Fibroblast of the conjunctiva (primary cell): ENCODE results near the gene FSTL4.

ENCODE experiments used
- DNase-seq: peaks from one replicate; pipeline ENCODE4 v3.0.0-alpha.2; 2010; ENCODE audit warnings: low read depth

Gene FSTL4

DNA sequence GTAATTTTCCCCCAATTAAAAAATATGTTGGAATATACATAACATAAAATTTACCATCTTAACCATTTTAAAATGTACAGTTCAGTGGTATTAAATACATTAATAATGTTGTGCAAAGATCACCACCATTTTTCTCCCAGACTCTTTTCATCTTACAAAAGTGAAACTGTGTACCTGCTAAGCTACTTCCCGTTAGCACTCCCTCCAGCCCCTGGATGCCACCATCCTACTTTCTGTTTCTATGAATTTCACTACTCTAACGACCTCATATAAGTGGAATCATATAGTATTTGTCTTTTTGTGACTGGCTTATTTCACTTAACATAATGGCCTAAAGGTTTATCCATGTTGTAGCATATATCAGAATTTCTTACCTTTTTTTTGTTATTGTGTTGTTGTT lies 447.6 kb downstream of the FSTL4 start:
- no peak for DNase-seq

DNA sequence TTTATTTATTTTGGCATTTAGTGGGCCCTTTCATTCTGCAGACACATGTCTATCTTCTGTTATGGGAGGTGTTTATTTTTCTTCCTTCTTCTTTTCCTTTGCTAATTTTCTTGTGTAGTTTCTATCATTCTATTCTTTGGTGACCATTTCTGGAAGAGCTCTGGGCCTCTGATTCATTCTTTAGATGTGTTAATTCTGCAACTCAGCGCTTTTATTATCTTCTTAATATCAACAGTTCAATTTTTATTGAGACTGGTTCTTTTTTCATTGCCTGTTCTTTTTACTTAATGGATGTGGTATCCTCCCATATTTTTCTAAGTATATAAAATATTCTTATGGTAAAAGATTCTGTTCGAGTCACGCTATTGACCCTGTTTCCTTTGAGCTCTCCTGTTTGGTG lies 448.5 kb downstream of the FSTL4 start:
- no peak for DNase-seq

DNA sequence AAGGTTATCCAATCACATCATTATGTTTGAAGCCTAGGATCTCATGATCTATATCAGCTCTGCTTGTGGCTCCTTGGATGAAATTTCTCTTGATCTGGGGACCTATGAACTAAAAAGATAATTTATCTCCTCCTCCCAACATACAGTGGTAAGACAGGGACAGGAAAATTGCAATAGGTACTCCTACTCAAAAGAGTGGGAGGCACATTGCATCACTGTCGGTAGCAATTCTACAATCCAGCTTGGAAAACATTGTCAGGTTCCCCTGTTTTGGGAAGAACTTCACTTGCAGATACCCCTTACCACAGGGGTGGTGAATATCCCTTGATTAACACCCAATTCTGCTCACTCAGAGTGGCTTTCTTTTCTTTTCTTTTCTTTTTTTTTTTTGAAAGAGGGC lies 452.8 kb downstream of the FSTL4 start:
- DNase-seq, result no peak

DNA sequence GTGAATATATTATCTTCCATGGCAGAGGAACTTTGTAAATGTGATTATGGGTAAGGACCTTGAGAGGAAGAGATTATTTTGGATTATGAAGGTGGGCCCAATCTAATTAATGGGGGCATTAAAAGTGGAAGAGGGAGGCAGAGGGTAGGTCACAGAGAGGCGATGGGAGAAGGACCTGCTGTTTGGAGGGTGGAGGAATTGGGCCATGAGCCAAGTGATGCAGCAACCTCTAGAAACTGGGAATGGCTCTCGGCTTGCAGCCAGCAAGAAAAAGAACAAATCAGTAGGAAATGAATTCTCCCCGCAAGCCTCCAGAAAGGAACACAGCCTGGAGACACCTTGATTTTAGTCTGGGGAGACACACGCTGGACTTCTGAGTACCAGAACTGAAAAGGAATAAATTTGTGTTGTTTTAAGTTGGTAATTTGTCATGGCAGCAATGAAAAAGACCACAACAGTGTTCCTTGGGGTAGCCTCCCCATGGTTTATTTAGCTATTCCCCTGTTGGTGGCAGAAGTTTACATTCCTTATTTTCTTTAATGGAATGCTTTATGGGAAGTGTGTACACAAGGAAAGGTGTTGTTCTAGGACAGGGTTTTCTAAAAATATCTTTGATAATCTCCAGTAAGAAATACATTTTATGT lies 456.9 kb downstream of the FSTL4 start:
- no peak for DNase-seq

DNA sequence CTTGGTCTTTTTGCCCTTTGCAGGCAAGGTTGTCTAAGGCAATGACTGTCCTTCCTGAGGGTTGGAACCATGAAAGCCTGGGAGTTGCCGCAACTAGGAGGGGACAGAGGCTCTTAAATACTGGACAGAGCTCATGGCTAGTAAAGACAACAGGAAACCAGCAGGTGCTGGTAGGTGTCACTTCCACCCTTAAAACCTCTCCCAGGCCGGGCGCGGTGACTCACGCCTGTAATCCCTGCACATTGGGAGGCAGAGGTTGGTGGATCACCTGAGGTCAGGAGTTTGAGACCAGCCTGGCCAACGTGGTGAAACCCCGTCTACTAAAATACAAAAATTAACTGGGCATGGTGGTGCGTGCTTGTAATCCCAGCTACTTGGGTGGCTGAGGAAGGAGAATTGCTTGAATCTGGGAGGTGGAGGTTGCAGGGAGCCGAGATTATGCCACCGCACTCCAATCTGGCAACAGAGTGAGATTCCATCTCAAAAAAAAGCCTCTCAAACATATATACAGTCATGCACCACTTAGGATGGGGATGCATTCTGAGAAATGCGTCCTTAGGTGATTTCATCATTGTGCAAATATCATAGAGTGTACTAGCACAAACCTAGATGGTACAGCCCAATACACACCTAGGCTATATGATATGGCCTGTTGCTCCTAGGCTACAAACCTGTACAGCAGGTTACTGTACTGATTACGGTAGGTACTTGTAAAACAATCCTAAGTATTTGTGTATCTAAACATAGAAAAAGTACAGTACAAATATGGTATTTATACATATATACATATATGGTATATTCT lies 457.9 kb downstream of the FSTL4 start:
- no peak for DNase-seq

DNA sequence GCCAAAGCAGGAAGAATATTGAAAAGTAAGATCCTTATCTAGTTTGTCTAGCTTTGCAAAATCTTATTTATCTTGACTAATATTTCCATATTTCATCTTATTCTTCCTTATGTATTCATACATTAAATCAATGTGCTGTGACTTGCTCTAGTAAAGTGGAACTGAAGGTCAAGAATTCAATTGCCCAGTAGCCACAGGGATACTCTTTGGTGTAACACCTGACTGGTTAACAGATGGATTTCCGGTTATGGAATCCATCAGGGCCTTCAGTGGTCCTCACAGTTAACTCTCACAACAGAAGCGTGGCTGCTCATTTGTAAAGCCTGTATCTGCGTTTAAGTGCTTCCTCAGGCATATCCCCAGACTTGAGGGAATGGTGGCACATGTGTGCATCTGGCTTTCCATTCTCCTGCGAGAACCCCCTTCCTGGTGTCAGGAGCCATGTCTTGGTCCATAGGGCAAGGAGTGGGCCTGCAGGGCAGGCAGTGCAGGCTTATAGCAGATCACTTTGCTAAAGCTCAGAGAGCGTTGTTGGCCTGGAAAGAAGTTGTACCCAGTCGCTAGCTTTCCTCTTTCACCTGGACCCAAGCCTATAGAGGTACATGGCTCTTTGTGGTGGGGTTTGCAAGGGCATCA lies 461.3 kb downstream of the FSTL4 start:
- DNase-seq, result no peak

DNA sequence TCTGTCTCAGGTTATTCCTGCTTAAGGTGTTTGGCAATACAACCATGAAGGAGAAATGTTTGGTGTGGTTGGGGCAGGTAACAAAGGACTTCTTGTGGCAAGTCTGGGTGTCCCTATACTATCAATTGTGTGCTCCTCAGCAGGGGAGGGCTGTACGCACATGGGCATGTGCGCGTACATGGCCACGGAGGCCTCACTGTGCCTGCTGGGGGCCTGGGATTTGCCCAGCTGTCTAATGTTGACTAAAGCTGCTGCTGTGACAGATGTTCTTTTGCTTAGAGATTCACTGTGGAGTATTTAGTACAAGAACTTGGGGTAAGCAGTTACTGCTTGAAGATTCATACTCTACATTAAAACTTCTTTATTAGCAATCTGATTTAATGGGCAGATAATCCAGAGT lies 463.0 kb downstream of the FSTL4 start:
- DNase-seq, result no peak

DNA sequence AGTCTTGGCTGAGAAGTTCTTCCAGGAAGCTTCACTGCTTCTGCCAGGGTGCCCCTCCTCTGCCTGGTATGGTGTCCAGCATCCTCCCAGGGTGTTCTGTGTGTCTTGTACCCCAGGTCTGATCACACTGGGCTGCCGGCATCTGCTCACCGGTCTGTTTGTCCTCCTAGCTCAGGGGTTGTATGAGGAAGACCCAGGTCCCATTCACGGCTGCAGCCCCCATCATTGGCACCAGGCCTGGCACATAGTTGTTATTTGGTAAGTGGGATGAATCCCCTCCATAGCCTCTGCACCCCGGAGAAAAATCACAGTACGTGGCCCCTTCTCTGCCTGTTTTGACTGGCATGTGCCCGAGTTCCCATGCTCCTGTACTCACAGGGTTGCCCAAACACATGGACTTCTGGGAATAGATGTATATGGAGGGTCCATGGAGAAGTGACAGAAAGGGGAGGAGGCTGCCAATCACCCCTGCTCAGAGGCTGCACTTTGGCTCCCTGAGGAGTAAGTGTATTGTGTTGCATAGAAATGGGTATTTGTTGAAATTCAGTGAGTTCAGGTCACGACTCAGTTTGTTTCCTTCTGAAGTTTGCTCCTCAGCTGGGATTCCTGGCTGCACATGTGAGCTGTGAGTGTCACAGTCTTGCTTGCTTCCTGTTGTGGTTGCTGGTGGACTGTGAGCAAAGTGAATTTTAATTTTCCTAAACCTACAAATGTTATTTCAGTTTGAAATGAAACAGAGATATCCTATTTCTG lies 464.4 kb downstream of the FSTL4 start:
- no peak for DNase-seq

DNA sequence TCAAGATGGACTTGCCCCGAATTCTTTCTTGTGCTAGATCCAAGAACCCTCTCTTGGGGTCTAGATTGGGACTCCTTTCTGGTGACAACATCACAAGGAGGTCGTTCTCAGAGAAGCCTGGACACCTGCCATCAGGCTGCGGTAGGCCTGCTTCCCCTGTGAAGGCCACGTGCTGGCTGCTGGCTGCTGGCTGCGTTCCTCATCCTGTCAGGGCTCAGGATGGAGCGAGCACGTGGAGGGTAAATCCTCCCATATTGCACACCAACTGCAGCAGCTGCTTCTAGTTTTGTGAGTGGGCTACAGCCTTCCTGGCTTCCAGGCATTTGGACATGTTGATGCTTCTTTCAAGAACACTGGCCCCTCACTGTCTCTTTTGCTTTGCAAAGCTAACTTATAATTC lies 464.9 kb downstream of the FSTL4 start:
- DNase-seq, result no peak
